HepG2 (cell line): ENCODE measurements around the gene GATA1. TPM values are rescaled to one million over a fixed set of nuclear protein-coding genes. Genes with fewer than 3 reads are reported as not detected.
A peak's percentile ranks its signal among the peaks of the same experiment; 100 is the strongest.

Experiments
- ARNTL ChIP-seq: sonication (generic); formaldehyde crosslinking; IDR thresholded peaks from 2 replicates; pipeline ENCODE4 v1.4.0; 2020; ENCODE audit warnings: mild to moderate bottlenecking, missing genetic modification reagents
- ATM ChIP-seq: fragments of 450-650 bp; IDR thresholded peaks from 2 replicates; pipeline ENCODE4 v1.7.1; 2017; ENCODE audit warnings: mild to moderate bottlenecking, borderline replicate concordance
- DMAP1 ChIP-seq: IDR thresholded peaks from 2 replicates; pipeline ENCODE4 v1.6.1; 2016
- FOXO1 ChIP-seq: sonication (generic); formaldehyde crosslinking; IDR thresholded peaks from 2 replicates; pipeline ENCODE4 v1.4.0; 2020; ENCODE audit warnings: missing genetic modification reagents
- HNRNPL ChIP-seq: fragments of 200-400 bp; formaldehyde crosslinking; IDR thresholded peaks from 2 replicates; pipeline ENCODE4 v1.6.1; 2017; ENCODE audit warnings: mild to moderate bottlenecking, low read depth, low read length
- KMT2A ChIP-seq: sonication (generic); formaldehyde crosslinking; IDR thresholded peaks from 2 replicates; pipeline ENCODE4 v1.4.0; 2020; ENCODE audit warnings: missing genetic modification reagents
- ONECUT2 ChIP-seq: sonication (generic); formaldehyde crosslinking; IDR thresholded peaks from 2 replicates; pipeline ENCODE4 v1.4.0; 2020; ENCODE audit warnings: missing genetic modification reagents
- RBM39 ChIP-seq: fragments of 200-400 bp; formaldehyde crosslinking; IDR thresholded peaks from one replicate; pipeline ENCODE4 v1.6.1; 2018; ENCODE audit warnings: antibody characterized with exemption, mild to moderate bottlenecking, low read depth, low read length; ENCODE audit not compliant: poor library complexity, severe bottlenecking
- SATB2 ChIP-seq: sonication (generic); formaldehyde crosslinking; IDR thresholded peaks from 2 replicates; pipeline ENCODE4 v1.5.0; 2020; ENCODE audit warnings: missing genetic modification reagents
- SYNCRIP ChIP-seq: fragments of 200-400 bp; formaldehyde crosslinking; IDR thresholded peaks from 2 replicates; pipeline ENCODE4 v1.6.1; 2018; ENCODE audit warnings: mild to moderate bottlenecking, low read depth, low read length; ENCODE audit not compliant: insufficient read depth
- XBP1 ChIP-seq: sonication (generic); formaldehyde crosslinking; IDR thresholded peaks from 2 replicates; pipeline ENCODE4 v1.5.0; 2020; ENCODE audit warnings: missing genetic modification reagents
- ZMAT3 ChIP-seq: sonication (generic); formaldehyde crosslinking; conservative IDR thresholded peaks from 2 replicates; pipeline ENCODE4 v1.7.0; 2021; ENCODE audit warnings: missing genetic modification reagents
- ZMYM4 ChIP-seq: sonication (generic); formaldehyde crosslinking; IDR thresholded peaks from 2 replicates; pipeline ENCODE4 v1.8.1; 2023; ENCODE audit warnings: mild to moderate bottlenecking, missing genetic modification reagents
- ZNF264 ChIP-seq: sonication (generic); formaldehyde crosslinking; IDR thresholded peaks from 2 replicates; pipeline ENCODE4 v1.4.0; 2020; ENCODE audit warnings: missing genetic modification reagents
- ZNF33B ChIP-seq: sonication (generic); formaldehyde crosslinking; IDR thresholded peaks from 2 replicates; pipeline ENCODE4 v1.5.1; 2020; ENCODE audit warnings: mild to moderate bottlenecking, missing genetic modification reagents
- ZNF501 ChIP-seq: sonication (generic); formaldehyde crosslinking; IDR thresholded peaks from 2 replicates; pipeline ENCODE4 v1.5.1; 2020; ENCODE audit warnings: mild to moderate bottlenecking, moderate library complexity, missing genetic modification reagents
- ZNF589 ChIP-seq: sonication (generic); formaldehyde crosslinking; conservative IDR thresholded peaks from 2 replicates; pipeline ENCODE4 v1.8.0; 2022; ENCODE audit warnings: mild to moderate bottlenecking, moderate library complexity, missing genetic modification reagents
- ZNF619 ChIP-seq: sonication (generic); formaldehyde crosslinking; IDR thresholded peaks from 2 replicates; pipeline ENCODE4 v1.4.0; 2020; ENCODE audit warnings: mild to moderate bottlenecking, missing genetic modification reagents
- ZSCAN20 ChIP-seq: sonication (generic); formaldehyde crosslinking; IDR thresholded peaks from 2 replicates; pipeline ENCODE4 v1.4.0; 2020; ENCODE audit warnings: missing genetic modification reagents, mild to moderate bottlenecking, borderline replicate concordance
- polyA plus RNA-seq, 8 experiments: library from polyadenylated mRNA; depleted of rRNA in 3 of 8; stranded (reverse) in 7 of 8; unstranded in 1 of 8; fragments of >200 nt; fragmentation: Illumina TruSeq in 4 of 8; extraction: Trizol in 4 of 8; gene quantifications; 2 replicates each; pipeline versions ENCODE4 v1.2.1 to v1.2.3, GENCODE V29; 2011 to 2016; ENCODE audit warnings: low read depth in 4 of 8, missing spikeins in 1 of 8, mixed read lengths in 1 of 8; ENCODE audit not compliant: insufficient read depth in 1 of 8
- total RNA-seq, 5 experiments: library from RNA; depleted of rRNA; stranded (reverse); fragments of >200 nt; fragmentation: Illumina TruSeq; extraction: Trizol; gene quantifications; 2 replicates each; pipeline ENCODE4 v1.2.3, GENCODE V29; 2016; ENCODE audit warnings: low read depth in 1 of 5
- TF ChIP-seq, protein P1 (sequence below): sonication (generic); formaldehyde crosslinking; IDR thresholded peaks from 2 replicates; pipeline ENCODE4 v1.8.1; 2023; ENCODE audit warnings: missing genetic modification reagents, mild to moderate bottlenecking, borderline replicate concordance
- TF ChIP-seq, protein P2 (sequence below), 2 experiments: sonication (generic) in 1 of 2; formaldehyde crosslinking in 1 of 2; IDR thresholded peaks; 2 replicates each; pipeline versions ENCODE4 v1.6.1 to v1.9.0; 2014 to 2022; ENCODE audit warnings: antibody characterized with exemption in 1 of 2, borderline replicate concordance in 1 of 2, inconsistent platforms in 1 of 2, low read depth in 1 of 2, missing genetic modification reagents in 1 of 2
- TF ChIP-seq, protein P3 (sequence below): sonication (generic); formaldehyde crosslinking; IDR thresholded peaks from 2 replicates; pipeline ENCODE4 v1.4.0; 2020; ENCODE audit warnings: mild to moderate bottlenecking, missing genetic modification reagents

Gene GATA1
- total and polyA plus RNA-seq, 2 of the 13 experiments (the other 11 are each of a cell fraction or from before 2014, with no cell fraction given): 0.13 TPM; not detected in 1

DNA sequence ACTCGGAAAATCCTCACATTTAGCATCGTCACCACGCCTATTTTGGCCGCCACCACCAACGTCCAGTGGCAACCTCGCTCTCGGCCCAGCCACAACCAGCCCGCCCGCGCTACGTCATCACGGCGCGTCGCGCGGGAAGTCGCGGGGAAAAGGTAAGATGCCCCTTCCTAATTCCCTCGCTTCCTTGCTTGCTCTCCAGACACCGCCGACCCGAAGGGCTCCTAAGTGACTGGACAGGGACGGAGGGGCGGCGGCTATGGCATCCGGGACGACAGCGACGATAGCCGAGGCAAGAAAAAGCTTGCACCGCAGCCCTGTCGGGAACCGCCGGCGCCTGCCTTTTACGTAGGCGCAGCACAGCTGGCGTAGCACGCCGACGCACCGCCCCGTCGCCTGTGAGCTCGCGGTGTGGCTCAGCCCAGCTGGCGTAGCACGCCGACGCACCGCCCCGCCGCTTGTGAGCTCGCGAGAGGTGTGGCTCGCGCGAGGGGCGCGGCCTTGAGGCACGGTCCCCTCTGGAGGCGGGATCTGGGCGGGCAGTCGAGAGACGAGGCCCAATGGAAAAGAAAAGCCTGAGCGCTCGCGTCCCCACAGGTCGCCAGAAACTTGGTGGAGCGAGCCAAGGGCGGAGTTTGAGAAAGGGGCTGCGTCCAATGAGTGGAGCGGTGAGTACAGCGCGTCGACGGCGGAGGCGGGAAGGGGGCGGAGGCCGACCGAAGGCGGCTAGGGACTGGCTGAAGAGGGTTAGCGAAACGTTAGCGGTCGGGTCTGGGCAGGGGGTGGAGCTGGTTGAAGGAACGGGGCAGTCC lies 15.1 kb downstream of the GATA1 start, which contains the start of gene HDAC6 (continued):
- TF ChIP-seq ZNF589 (CRISPR knock-in tag) (no peak), ZNF501 (CRISPR knock-in tag) (no peak), HNRNPL (no peak), ZNF264 (no peak), SATB2 (CRISPR knock-in tag) (no peak), SYNCRIP (no peak), DMAP1 (peak; percentile 32), ARNTL (CRISPR knock-in tag) (peak; percentile 14; the same call in 1 of the 2 replicates), ATM (no peak), ZNF33B (CRISPR knock-in tag) (no peak), KMT2A (CRISPR knock-in tag) (0 out of 2 replicates have a peak, but pooled peaks have one; percentile 8), ZMAT3 (CRISPR knock-in tag) (0 out of 2 replicates have a peak, but pooled peaks have one; percentile 50), ZMYM4 (CRISPR knock-in tag) (peak; percentile 67), RBM39 (no peak), XBP1 (no peak), FOXO1 (CRISPR knock-in tag) (no peak), ONECUT2 (CRISPR knock-in tag) (no peak), ZSCAN20 (CRISPR knock-in tag) (no peak), ZNF619 (no peak)
- TF ChIP-seq, protein P1, sequence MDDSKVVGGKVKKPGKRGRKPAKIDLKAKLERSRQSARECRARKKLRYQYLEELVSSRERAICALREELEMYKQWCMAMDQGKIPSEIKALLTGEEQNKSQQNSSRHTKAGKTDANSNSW (CRISPR knock-in tag): no peak
- TF ChIP-seq, protein P2, sequence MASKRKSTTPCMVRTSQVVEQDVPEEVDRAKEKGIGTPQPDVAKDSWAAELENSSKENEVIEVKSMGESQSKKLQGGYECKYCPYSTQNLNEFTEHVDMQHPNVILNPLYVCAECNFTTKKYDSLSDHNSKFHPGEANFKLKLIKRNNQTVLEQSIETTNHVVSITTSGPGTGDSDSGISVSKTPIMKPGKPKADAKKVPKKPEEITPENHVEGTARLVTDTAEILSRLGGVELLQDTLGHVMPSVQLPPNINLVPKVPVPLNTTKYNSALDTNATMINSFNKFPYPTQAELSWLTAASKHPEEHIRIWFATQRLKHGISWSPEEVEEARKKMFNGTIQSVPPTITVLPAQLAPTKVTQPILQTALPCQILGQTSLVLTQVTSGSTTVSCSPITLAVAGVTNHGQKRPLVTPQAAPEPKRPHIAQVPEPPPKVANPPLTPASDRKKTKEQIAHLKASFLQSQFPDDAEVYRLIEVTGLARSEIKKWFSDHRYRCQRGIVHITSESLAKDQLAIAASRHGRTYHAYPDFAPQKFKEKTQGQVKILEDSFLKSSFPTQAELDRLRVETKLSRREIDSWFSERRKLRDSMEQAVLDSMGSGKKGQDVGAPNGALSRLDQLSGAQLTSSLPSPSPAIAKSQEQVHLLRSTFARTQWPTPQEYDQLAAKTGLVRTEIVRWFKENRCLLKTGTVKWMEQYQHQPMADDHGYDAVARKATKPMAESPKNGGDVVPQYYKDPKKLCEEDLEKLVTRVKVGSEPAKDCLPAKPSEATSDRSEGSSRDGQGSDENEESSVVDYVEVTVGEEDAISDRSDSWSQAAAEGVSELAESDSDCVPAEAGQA (IDR thresholded peaks at IDR 0.05; ENCODE audit: low read depth): peak; percentile 86
- TF ChIP-seq, protein P2 (CRISPR knock-in tag; IDR thresholded peaks at IDR 0.05; ENCODE audit: borderline replicate concordance): no peak
- TF ChIP-seq, protein P3, sequence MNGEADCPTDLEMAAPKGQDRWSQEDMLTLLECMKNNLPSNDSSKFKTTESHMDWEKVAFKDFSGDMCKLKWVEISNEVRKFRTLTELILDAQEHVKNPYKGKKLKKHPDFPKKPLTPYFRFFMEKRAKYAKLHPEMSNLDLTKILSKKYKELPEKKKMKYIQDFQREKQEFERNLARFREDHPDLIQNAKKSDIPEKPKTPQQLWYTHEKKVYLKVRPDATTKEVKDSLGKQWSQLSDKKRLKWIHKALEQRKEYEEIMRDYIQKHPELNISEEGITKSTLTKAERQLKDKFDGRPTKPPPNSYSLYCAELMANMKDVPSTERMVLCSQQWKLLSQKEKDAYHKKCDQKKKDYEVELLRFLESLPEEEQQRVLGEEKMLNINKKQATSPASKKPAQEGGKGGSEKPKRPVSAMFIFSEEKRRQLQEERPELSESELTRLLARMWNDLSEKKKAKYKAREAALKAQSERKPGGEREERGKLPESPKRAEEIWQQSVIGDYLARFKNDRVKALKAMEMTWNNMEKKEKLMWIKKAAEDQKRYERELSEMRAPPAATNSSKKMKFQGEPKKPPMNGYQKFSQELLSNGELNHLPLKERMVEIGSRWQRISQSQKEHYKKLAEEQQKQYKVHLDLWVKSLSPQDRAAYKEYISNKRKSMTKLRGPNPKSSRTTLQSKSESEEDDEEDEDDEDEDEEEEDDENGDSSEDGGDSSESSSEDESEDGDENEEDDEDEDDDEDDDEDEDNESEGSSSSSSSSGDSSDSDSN (CRISPR knock-in tag): no peak
